Right lobe of liver (tissue), 6 donors: ENCODE data around the gene RPIA. TPM values are rescaled to one million over a fixed set of nuclear protein-coding genes. Genes with fewer than 3 reads are reported as not detected.
"Not testable (repeated sequence)": the region's sequence is repeated elsewhere in the genome, so short reads cannot be mapped to it uniquely, and the experiment has no call there.

Source experiments
- ATAC-seq, 4 donors: fragments of 200-7000 bp; cut with Tn5 transposase; one replicate each; pipeline ENCODE4 v1.9.1; 2020; ENCODE audit warnings: mild to moderate bottlenecking in 4 of 4, moderate library complexity in 4 of 4
- DNase-seq, 3 donors: peaks; one replicate each; pipeline ENCODE4 v3.0.0-alpha.2; 2020
- H3K27ac ChIP-seq, 3 donors: fragments of 200-600 bp; one replicate each; pipeline ENCODE4 v1.8.0; 2022
- H3K27me3 ChIP-seq, 2 donors: fragments of 200-600 bp; one replicate each; pipeline ENCODE4 v1.8.0; 2022
- H3K36me3 ChIP-seq, 4 donors: fragments of 200-600 bp; sonication (generic) in 1 of 4; one replicate each; pipeline versions ENCODE4 v1.5.1 to v1.8.0; 2017 to 2022; ENCODE audit warnings: control low read depth in 1 of 4
- H3K4me1 ChIP-seq, 4 donors: fragments of 200-600 bp; sonication (generic) in 1 of 4; one replicate each; pipeline versions ENCODE4 v1.5.1 to v1.8.0; 2017 to 2022; ENCODE audit warnings: control low read depth in 1 of 4
- H3K4me3 ChIP-seq, 3 donors: fragments of 200-600 bp; one replicate each; pipeline ENCODE4 v1.8.0; 2022
- H3K9me3 ChIP-seq, 4 donors: fragments of 200-600 bp; sonication (generic) in 1 of 4; one replicate each; pipeline versions ENCODE4 v1.5.1 to v1.8.0; 2017 to 2022; ENCODE audit warnings: control low read depth in 1 of 4
- WGBS: methylation state at CpG from one replicate; pipeline ENCODE4 v1.1.6; 2018; ENCODE audit warnings: low coverage, low lambda C conversion rate; ENCODE audit not compliant: insufficient coverage; ENCODE audit errors: missing lambda C conversion rate; 5-methylcytosine and 5-hydroxymethylcytosine counted together
- intact Hi-C, 2 donors: fragments of 100-400 bp; cut with DNase I; formaldehyde crosslinking; loops; one replicate each; pipeline versions ENCODE4 v1.11.2 to v1.14.1; 2022
- total RNA-seq, 6 experiments: library from RNA; depleted of rRNA in 2 of 6; stranded (reverse); fragments of >200 nt in 2 of 6; fragmentation: NEBNext Ultra II Directional in 3 of 6; extraction: Animal tissue kit (Norgen Biotek cat#: 25700) in 3 of 6; gene quantifications; one replicate each; pipeline versions ENCODE4 v1.1.0 to v1.2.4, GENCODE V29; 2016 to 2023
- donor health status: DM: no; HTN: yes; CAD: no.
- donor health status: DM: no; HTN: no; CAD: no.
- donor health status: DM: no; HTN: no; CAD: no.
- donor health status: DM: no; HTN: yes; CAD: no.
- donor health status: DM: no; HTN: yes; CAD: no.

RPIA gene
- total RNA-seq, 6 experiments from 2014 or later: 2.2 to 4.8 (median 3.2) TPM

DNA sequence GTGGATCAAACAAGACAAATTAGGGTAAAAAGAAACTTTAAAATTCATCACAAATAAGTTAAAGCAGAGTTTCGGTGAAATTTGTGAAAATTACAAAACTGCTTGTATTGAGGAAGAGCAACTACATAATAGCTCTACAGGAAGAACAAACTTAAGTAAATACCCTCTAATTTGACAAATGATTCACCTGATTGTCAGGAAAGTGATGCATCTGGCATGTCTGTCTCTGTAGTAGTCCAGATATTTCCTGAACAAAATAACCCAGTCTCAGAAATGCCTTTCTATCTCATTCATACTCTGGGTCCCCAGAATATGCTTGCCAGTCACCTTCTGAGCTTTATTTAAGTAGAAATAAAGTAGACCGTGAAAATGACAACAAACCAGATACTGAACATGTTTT lies 104.5 kb downstream of the RPIA start:
- DNase-seq, H3K4me1 ChIP-seq, ATAC-seq, H3K4me3 ChIP-seq, H3K36me3 ChIP-seq, H3K27ac ChIP-seq, intact Hi-C loops, H3K27me3 ChIP-seq, H3K9me3 ChIP-seq: not testable (repeated sequence)
- WGBS: 55% methylated on average over 2 of the region's 2 CpGs

DNA sequence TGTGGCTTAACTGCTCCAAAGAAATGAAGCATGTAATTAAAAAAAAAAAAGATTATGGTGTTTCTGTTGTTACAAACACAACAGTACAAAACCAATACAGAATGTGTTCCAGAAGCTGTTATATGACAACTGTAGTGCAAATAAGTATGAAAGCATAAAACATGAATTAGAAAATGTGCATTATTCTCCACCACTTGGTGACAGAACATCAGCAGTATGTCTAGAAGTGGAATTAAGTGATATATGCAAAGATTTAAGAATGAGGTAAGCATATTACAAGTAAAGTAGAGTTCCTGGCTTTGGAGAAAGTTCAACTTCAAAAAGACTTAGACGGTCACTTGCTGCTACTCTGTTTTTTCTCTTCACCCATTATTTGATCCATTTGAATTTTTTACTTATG lies 105.0 kb downstream of the RPIA start:
- intact Hi-C loops, H3K9me3 ChIP-seq, H3K36me3 ChIP-seq, H3K27me3 ChIP-seq, ATAC-seq, DNase-seq, H3K4me1 ChIP-seq, H3K27ac ChIP-seq, H3K4me3 ChIP-seq: not testable (repeated sequence)
- 56% methylated on average over 1 of the region's 1 CpG for WGBS

DNA sequence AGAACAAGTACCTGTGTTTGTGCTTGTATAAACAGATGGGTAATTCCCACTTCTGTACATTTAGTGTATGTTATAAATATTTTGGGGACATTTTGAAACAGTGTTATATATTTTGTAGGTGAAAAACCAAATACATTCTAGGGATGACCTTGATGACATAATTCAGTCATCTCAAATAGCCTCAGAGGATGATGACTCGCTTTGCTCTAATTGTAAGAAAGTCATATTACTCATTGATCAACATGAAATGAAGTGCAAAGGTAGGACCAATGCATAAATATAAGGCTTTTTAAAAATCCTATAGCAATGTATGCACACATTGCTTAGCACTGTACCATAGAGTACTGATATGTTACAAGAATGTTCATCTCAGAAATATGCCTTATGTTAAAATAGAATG lies 105.7 kb downstream of the RPIA start:
- intact Hi-C loops, H3K4me3 ChIP-seq, ATAC-seq, H3K27ac ChIP-seq, H3K36me3 ChIP-seq, DNase-seq, H3K9me3 ChIP-seq, H3K4me1 ChIP-seq, H3K27me3 ChIP-seq: not testable (repeated sequence)
- WGBS: 47% methylated on average over 1 of the region's 1 CpG

Other genes with a start within 250 kb of the RPIA start
- gene FOXI3, start 239.0 kb upstream of the RPIA start, total RNA-seq: not detected
- gene EIF2AK3, start 64.2 kb upstream of the RPIA start, total RNA-seq: 10 to 100 TPM in 4 of 6 experiments, 1 to 10 TPM in 2; 7.0 to 19.1 (median 11.1) TPM